Activated T-helper 9 cell treated with anti-CD3 and anti-CD28 coated beads, Interleukin-2, amount 50 U/mL, for 16 hours (primary cell): Measurements from ENCODE around the gene PHF5A.

Source experiments
- DNase-seq: peaks from one replicate; pipeline ENCODE4 v3.0.0-alpha.2; 2020; ENCODE audit warnings: low read depth

The PHF5A gene

GRCh38 chr22:41468381-41469217 lies at the start of gene PHF5A, which contains the start of gene ACO2:
Gene PHF5A (minus strand): TSS chr22:41468692. CDS start chr22:41468653, 39 bp downstream.
Gene ACO2 (plus strand): TSS chr22:41469117. CDS start chr22:41469147, 30 bp downstream.
- DNase-seq: peak; percentile 96

GRCh38 chr22:41518048-41518347 lies 49.5 kb upstream of the PHF5A start:
- no peak for DNase-seq

GRCh38 chr22:41517172-41518047 lies 48.9 kb upstream of the PHF5A start:
- DNase-seq: no peak

- no peak for DNase-seq
Observed at GRCh38 chr22:41516462-41516861, 48.0 kb upstream of the PHF5A start.

GRCh38 chr22:41513391-41513790 lies 44.9 kb upstream of the PHF5A start:
- no peak for DNase-seq

- DNase-seq: no peak
Observed at GRCh38 chr22:41512421-41513194, 44.1 kb upstream of the PHF5A start.

GRCh38 chr22:41511521-41511968 lies 43.1 kb upstream of the PHF5A start:
- DNase-seq: no peak

- DNase-seq: no peak
Observed at GRCh38 chr22:41508770-41509170, 40.3 kb upstream of the PHF5A start.

- no peak for DNase-seq
Observed at GRCh38 chr22:41507330-41508063, 39.0 kb upstream of the PHF5A start.

- DNase-seq: no peak
Observed at GRCh38 chr22:41505511-41506220, 37.2 kb upstream of the PHF5A start.

GRCh38 chr22:41504816-41505215 lies 36.3 kb upstream of the PHF5A start:
- no peak for DNase-seq

- no peak for DNase-seq
Observed at GRCh38 chr22:41504397-41504796, 35.9 kb upstream of the PHF5A start.

GRCh38 chr22:41501209-41501608 lies 32.7 kb upstream of the PHF5A start:
- no peak for DNase-seq

- no peak for DNase-seq
Observed at GRCh38 chr22:41500303-41500702, 31.8 kb upstream of the PHF5A start.

GRCh38 chr22:41499624-41500280 lies 31.3 kb upstream of the PHF5A start:
- no peak for DNase-seq

GRCh38 chr22:41498303-41498835 lies 29.9 kb upstream of the PHF5A start:
- DNase-seq: no peak

- no peak for DNase-seq
Observed at GRCh38 chr22:41491374-41492100, 23.0 kb upstream of the PHF5A start.

- DNase-seq: no peak
Observed at GRCh38 chr22:41488596-41489385, 20.3 kb upstream of the PHF5A start.

GRCh38 chr22:41488076-41488475 lies 19.6 kb upstream of the PHF5A start:
- no peak for DNase-seq
